Cardiac muscle cell (in vitro differentiated cells and primary cell): Measurements from ENCODE around the gene FGF12. TPM values are rescaled to one million over a fixed set of nuclear protein-coding genes. Genes with fewer than 3 reads are reported as not detected.

ENCODE experiments used
- DNase-seq, 2 donors: peaks; one replicate each; pipeline versions ENCODE4 v3.0.0 to v3.0.0-alpha.2; 2010 to 2017; ENCODE audit warnings: low read depth in 1 of 2, low spot score in 1 of 2
- H3K27ac ChIP-seq: fragments of 200-600 bp; sonication (generic); 2 replicates; pipeline ENCODE4 v1.5.1; 2016
- H3K27me3 ChIP-seq: fragments of 200-600 bp; sonication (generic); 2 replicates; pipeline ENCODE4 v1.6.0; 2016; ENCODE audit warnings: control low read depth
- H3K36me3 ChIP-seq: fragments of 200-600 bp; sonication (generic); 2 replicates; pipeline ENCODE4 v1.5.1; 2016; ENCODE audit warnings: control low read depth
- H3K4me1 ChIP-seq: fragments of 200-600 bp; sonication (generic); 2 replicates; pipeline ENCODE4 v1.8.1; 2017; ENCODE audit warnings: low read depth, mild to moderate bottlenecking, mixed run types
- H3K4me3 ChIP-seq: fragments of 200-600 bp; sonication (generic); 2 replicates; pipeline ENCODE4 v1.5.1; 2016; ENCODE audit warnings: mild to moderate bottlenecking
- H3K9me3 ChIP-seq: fragments of 200-600 bp; sonication (generic); 2 replicates; pipeline ENCODE4 v1.5.1; 2017; ENCODE audit warnings: low read depth, mild to moderate bottlenecking, control low read depth
- CTCF ChIP-seq: IDR thresholded peaks from 2 replicates; pipeline ENCODE4 v1.5.1; 2012; ENCODE audit warnings: low read depth, mild to moderate bottlenecking, low read length
- polyA plus RNA-seq: library from polyadenylated mRNA; unstranded; fragments of >200 nt; fragmentation: Nextera tagmentation; extraction: Ambion mirVana; gene quantifications from 2 replicates; pipeline ENCODE4 v1.2.1, GENCODE V29; 2016
- total RNA-seq: library from RNA; depleted of rRNA; stranded (reverse); fragments of >200 nt; gene quantifications from 2 replicates; pipeline ENCODE4 v1.2.3, GENCODE V29; 2016

Gene FGF12
- total and polyA plus RNA-seq, 2 experiments from 2014 or later = 1.2 to 1.7 TPM

- Histone ChIP-seq H3K27me3 (no peaks in the 10 kb centered on the region), H3K9me3 (no peaks in the 10 kb centered on the region), H3K4me1 (no peaks in the 10 kb centered on the region), H3K36me3 (no peaks in the 10 kb centered on the region), H3K27ac (no peak overlapping the region), H3K4me3 (no peak overlapping the region)
- DNase-seq = peak; percentile 8 to 41
- no peak for TF ChIP-seq CTCF
These were observed 419.7 kb downstream of the FGF12 start for GRCh38 chr3:192307631-192308030.

- Histone ChIP-seq H3K36me3 (no peaks in the 10 kb centered on the region), H3K4me3 (no peak overlapping the region), H3K9me3 (no peaks in the 10 kb centered on the region), H3K27me3 (no peaks in the 10 kb centered on the region), H3K27ac (no peak overlapping the region), H3K4me1 (no peaks in the 10 kb centered on the region)
- no peak for TF ChIP-seq CTCF
- DNase-seq = peak in 1 of 2 donors; percentile 4
These were observed 424.1 kb downstream of the FGF12 start for GRCh38 chr3:192303235-192303634.

- no peaks in the 10 kb centered on the region for H3K9me3 ChIP-seq
- H3K36me3 ChIP-seq = no peaks in the 10 kb centered on the region
- DNase-seq = no peak
- H3K27ac ChIP-seq = no peak overlapping the region
- no peaks in the 10 kb centered on the region for H3K27me3 ChIP-seq
- TF ChIP-seq CTCF = no peak
- no peaks in the 10 kb centered on the region for H3K4me1 ChIP-seq
- no peak overlapping the region for H3K4me3 ChIP-seq
These were observed 424.6 kb downstream of the FGF12 start for GRCh38 chr3:192302721-192303120.

- no peaks in the 10 kb centered on the region for H3K4me1 ChIP-seq
- no peaks in the 10 kb centered on the region for H3K27me3 ChIP-seq
- no peak overlapping the region for H3K4me3 ChIP-seq
- H3K9me3 ChIP-seq = no peaks in the 10 kb centered on the region
- H3K27ac ChIP-seq = no peak overlapping the region
- H3K36me3 ChIP-seq = no peaks in the 10 kb centered on the region
- no peak for TF ChIP-seq CTCF
- DNase-seq = no peak
These were observed 427.4 kb downstream of the FGF12 start for GRCh38 chr3:192299921-192300320.

- no peak for TF ChIP-seq CTCF
- no peaks in the 10 kb centered on the region for H3K27me3 ChIP-seq
- H3K9me3 ChIP-seq = no peaks in the 10 kb centered on the region
- no peaks in the 10 kb centered on the region for H3K36me3 ChIP-seq
- H3K27ac ChIP-seq = no peak overlapping the region
- DNase-seq = no peak
- H3K4me1 ChIP-seq = no peaks in the 10 kb centered on the region
- no peak overlapping the region for H3K4me3 ChIP-seq
These were observed 430.5 kb downstream of the FGF12 start for GRCh38 chr3:192296845-192297244.
